ENCODE data around the gene MOB3A.
"Not testable (repeated sequence)": the region's sequence is repeated elsewhere in the genome, so short reads cannot be mapped to it uniquely, and the experiment has no call there.

Gene MOB3A

GRCh38 chr19:2039089-2039958 is 56.8 kb downstream of the MOB3A start:
- 94 to 96% methylated on average over 30 of the region's 30 CpGs for WGBS, 2 experiments
- H3K9me3 ChIP-seq (ENCODE audit: control insufficient read depth, low read length), result no peaks in the 10 kb centered on the region
- H3K4me3 ChIP-seq (ENCODE audit: insufficient read depth, low read depth, low read length), result no peak overlapping the region
- no peak overlapping the region for H3K27ac ChIP-seq (ENCODE audit: insufficient read depth, low read depth, low read length, poor library complexity, severe bottlenecking)
- H3K36me3 ChIP-seq (ENCODE audit: control insufficient read depth, insufficient read depth, low read length), result peaks cover 16% of the 10 kb centered on the region
- H3K4me1 ChIP-seq (ENCODE audit: control insufficient read depth, insufficient read depth, low read length), result peaks cover 22% of the 10 kb centered on the region
- H3K27me3 ChIP-seq (ENCODE audit: control insufficient read depth, insufficient read depth, low read length, poor library complexity, severe bottlenecking), result no peaks in the 10 kb centered on the region

GRCh38 chr19:2038284-2039088 is 57.6 kb downstream of the MOB3A start:
- Histone ChIP-seq H3K4me1 (ENCODE audit: control insufficient read depth, insufficient read depth, low read length) (peaks cover 22% of the 10 kb centered on the region), H3K36me3 (ENCODE audit: control insufficient read depth, insufficient read depth, low read length) (peaks cover 16% of the 10 kb centered on the region), H3K9me3 (ENCODE audit: control insufficient read depth, low read length) (no peaks in the 10 kb centered on the region), H3K4me3 (ENCODE audit: insufficient read depth, low read depth, low read length) (no peak overlapping the region), H3K27ac (ENCODE audit: insufficient read depth, low read depth, low read length, poor library complexity, severe bottlenecking) (no peak overlapping the region), H3K27me3 (ENCODE audit: control insufficient read depth, insufficient read depth, low read length, poor library complexity, severe bottlenecking) (no peaks in the 10 kb centered on the region)
- 94 to 96% methylated on average over 44 of the region's 44 CpGs for WGBS, 2 experiments

- Histone ChIP-seq H3K9me3 (ENCODE audit: control insufficient read depth, low read length) (no peaks in the 10 kb centered on the region), H3K36me3 (ENCODE audit: control insufficient read depth, insufficient read depth, low read length) (peaks cover 16% of the 10 kb centered on the region), H3K27me3 (ENCODE audit: control insufficient read depth, insufficient read depth, low read length, poor library complexity, severe bottlenecking) (no peaks in the 10 kb centered on the region), H3K27ac (ENCODE audit: insufficient read depth, low read depth, low read length, poor library complexity, severe bottlenecking) (no peak overlapping the region), H3K4me1 (ENCODE audit: control insufficient read depth, insufficient read depth, low read length) (peaks cover 21% of the 10 kb centered on the region), H3K4me3 (ENCODE audit: insufficient read depth, low read depth, low read length) (no peak overlapping the region)
- WGBS, 2 experiments, result 94% methylated on average over 23 to 24 of the region's 24 CpGs
Measured at GRCh38 chr19:2037651-2038255, 58.4 kb downstream of the MOB3A start.

GRCh38 chr19:2036424-2036823 is 59.7 kb downstream of the MOB3A start:
- Histone ChIP-seq H3K4me3 (ENCODE audit: insufficient read depth, low read depth, low read length) (no peak overlapping the region), H3K9me3 (ENCODE audit: control insufficient read depth, low read length) (no peaks in the 10 kb centered on the region), H3K36me3 (ENCODE audit: control insufficient read depth, insufficient read depth, low read length) (peaks cover 16% of the 10 kb centered on the region), H3K27ac (ENCODE audit: insufficient read depth, low read depth, low read length, poor library complexity, severe bottlenecking) (no peak overlapping the region), H3K27me3 (ENCODE audit: control insufficient read depth, insufficient read depth, low read length, poor library complexity, severe bottlenecking) (no peaks in the 10 kb centered on the region), H3K4me1 (ENCODE audit: control insufficient read depth, insufficient read depth, low read length) (peaks cover 21% of the 10 kb centered on the region)
- 93 to 96% methylated on average over 8 of the region's 8 CpGs for WGBS, 2 experiments

GRCh38 chr19:2035590-2035991 is 60.5 kb downstream of the MOB3A start:
- Histone ChIP-seq H3K9me3 (ENCODE audit: control insufficient read depth, low read length) (no peaks in the 10 kb centered on the region), H3K4me3 (ENCODE audit: insufficient read depth, low read depth, low read length) (no peak overlapping the region), H3K4me1 (ENCODE audit: control insufficient read depth, insufficient read depth, low read length) (peaks cover 12% of the 10 kb centered on the region), H3K27ac (ENCODE audit: insufficient read depth, low read depth, low read length, poor library complexity, severe bottlenecking) (no peak overlapping the region), H3K27me3 (ENCODE audit: control insufficient read depth, insufficient read depth, low read length, poor library complexity, severe bottlenecking) (no peaks in the 10 kb centered on the region), H3K36me3 (ENCODE audit: control insufficient read depth, insufficient read depth, low read length) (peaks cover 12% of the 10 kb centered on the region)
- 88 to 90% methylated on average over 14 of the region's 14 CpGs for WGBS, 2 experiments

GRCh38 chr19:2034729-2035589 is 61.2 kb downstream of the MOB3A start:
- Histone ChIP-seq H3K27ac (ENCODE audit: insufficient read depth, low read depth, low read length, poor library complexity, severe bottlenecking) (no peak overlapping the region), H3K4me3 (ENCODE audit: insufficient read depth, low read depth, low read length) (no peak overlapping the region), H3K9me3 (ENCODE audit: control insufficient read depth, low read length) (no peaks in the 10 kb centered on the region), H3K4me1 (ENCODE audit: control insufficient read depth, insufficient read depth, low read length) (peaks cover 10% of the 10 kb centered on the region), H3K36me3 (ENCODE audit: control insufficient read depth, insufficient read depth, low read length) (peaks cover 9% of the 10 kb centered on the region), H3K27me3 (ENCODE audit: control insufficient read depth, insufficient read depth, low read length, poor library complexity, severe bottlenecking) (no peaks in the 10 kb centered on the region)
- 75 to 76% methylated on average over 34 of the region's 34 CpGs for WGBS, 2 experiments

GRCh38 chr19:2034253-2034652 is 61.9 kb downstream of the MOB3A start:
- peaks cover 10% of the 10 kb centered on the region for H3K4me1 ChIP-seq (ENCODE audit: control insufficient read depth, insufficient read depth, low read length)
- not testable (repeated sequence) for H3K4me3 ChIP-seq (ENCODE audit: insufficient read depth, low read depth, low read length); H3K27ac ChIP-seq (ENCODE audit: insufficient read depth, low read depth, low read length, poor library complexity, severe bottlenecking); H3K27me3 ChIP-seq (ENCODE audit: control insufficient read depth, insufficient read depth, low read length, poor library complexity, severe bottlenecking); H3K36me3 ChIP-seq (ENCODE audit: control insufficient read depth, insufficient read depth, low read length); H3K9me3 ChIP-seq (ENCODE audit: control insufficient read depth, low read length)
- 93 to 97% methylated on average over 15 of the region's 15 CpGs for WGBS, 2 experiments

GRCh38 chr19:2033825-2034159 is 62.3 kb downstream of the MOB3A start:
- Histone ChIP-seq H3K4me3 (ENCODE audit: insufficient read depth, low read depth, low read length) (no peak overlapping the region), H3K27me3 (ENCODE audit: control insufficient read depth, insufficient read depth, low read length, poor library complexity, severe bottlenecking) (no peaks in the 10 kb centered on the region), H3K9me3 (ENCODE audit: control insufficient read depth, low read length) (no peaks in the 10 kb centered on the region), H3K27ac (ENCODE audit: insufficient read depth, low read depth, low read length, poor library complexity, severe bottlenecking) (no peak overlapping the region), H3K4me1 (ENCODE audit: control insufficient read depth, insufficient read depth, low read length) (peaks cover 10% of the 10 kb centered on the region), H3K36me3 (ENCODE audit: control insufficient read depth, insufficient read depth, low read length) (peaks cover 7% of the 10 kb centered on the region)
- 80 to 81% methylated on average over 9 of the region's 9 CpGs for WGBS, 2 experiments

- 92 to 94% methylated on average over 6 of the region's 6 CpGs for WGBS, 2 experiments
- Histone ChIP-seq H3K4me3 (ENCODE audit: insufficient read depth, low read depth, low read length) (no peak overlapping the region), H3K9me3 (ENCODE audit: control insufficient read depth, low read length) (no peaks in the 10 kb centered on the region), H3K27ac (ENCODE audit: insufficient read depth, low read depth, low read length, poor library complexity, severe bottlenecking) (no peak overlapping the region), H3K36me3 (ENCODE audit: control insufficient read depth, insufficient read depth, low read length) (peaks cover 1% of the 10 kb centered on the region), H3K27me3 (ENCODE audit: control insufficient read depth, insufficient read depth, low read length, poor library complexity, severe bottlenecking) (no peaks in the 10 kb centered on the region), H3K4me1 (ENCODE audit: control insufficient read depth, insufficient read depth, low read length) (peaks cover 10% of the 10 kb centered on the region)
Measured at GRCh38 chr19:2033115-2033824, 62.9 kb downstream of the MOB3A start.

Data from ectodermal cell (in vitro differentiated cells).